GM18507 (cell line): Measurements from ENCODE around the gene ANKRD12.

Source experiments
- DNase-seq: peaks from one replicate; pipeline ENCODE4 v3.0.0; 2011; ENCODE audit warnings: low read depth; ENCODE audit not compliant: insufficient read length; ENCODE audit errors: extremely low spot score
- FAIRE-seq: peaks from 2 replicates; lab custom pipeline; 2011; peaks lifted over from hg19 to GRCh38; lab: Jason Lieb, UNC

The ANKRD12 gene

DNA sequence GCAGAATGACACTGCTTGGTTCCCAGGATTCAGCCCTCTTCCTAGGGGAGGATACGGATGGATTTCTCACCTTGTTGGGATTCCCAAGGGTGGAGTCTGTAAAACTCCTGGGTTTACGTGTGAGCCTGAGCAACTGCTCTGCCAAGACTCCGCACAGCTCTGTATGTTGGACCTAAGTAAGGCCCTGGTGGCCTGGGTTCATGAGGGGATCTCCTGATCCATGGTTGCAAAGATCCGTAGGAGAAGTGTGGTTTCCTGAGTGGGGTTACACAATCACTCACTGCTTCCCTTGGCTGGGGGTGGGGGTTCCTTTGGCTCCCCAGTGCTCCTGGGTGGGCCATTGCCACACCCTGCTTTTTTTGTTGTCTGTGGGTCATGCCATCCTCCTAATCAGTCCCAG is 37.7 kb downstream of the ANKRD12 start:
- FAIRE-seq (no peak), DNase-seq (no peak)

DNA sequence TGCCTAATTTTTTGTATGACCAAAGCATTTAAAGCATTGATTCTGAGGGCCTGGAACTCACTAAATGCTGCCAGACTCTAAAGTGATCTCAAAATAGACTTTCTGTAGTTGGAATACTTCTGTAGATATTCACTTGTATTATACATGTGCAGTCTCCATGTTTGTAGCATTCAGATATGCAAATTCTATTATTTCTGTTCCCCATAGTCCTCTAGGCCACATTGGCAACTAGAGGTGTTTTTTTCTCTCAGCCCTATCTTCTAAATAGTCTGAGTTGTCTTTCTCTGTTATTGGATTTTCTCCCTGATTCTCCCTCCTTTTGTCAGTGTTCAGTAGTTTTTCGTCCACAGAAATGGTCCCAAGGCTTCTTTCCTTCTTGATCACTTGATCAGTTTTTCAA is 38.5 kb downstream of the ANKRD12 start:
- no peak for DNase-seq
- no peak for FAIRE-seq

DNA sequence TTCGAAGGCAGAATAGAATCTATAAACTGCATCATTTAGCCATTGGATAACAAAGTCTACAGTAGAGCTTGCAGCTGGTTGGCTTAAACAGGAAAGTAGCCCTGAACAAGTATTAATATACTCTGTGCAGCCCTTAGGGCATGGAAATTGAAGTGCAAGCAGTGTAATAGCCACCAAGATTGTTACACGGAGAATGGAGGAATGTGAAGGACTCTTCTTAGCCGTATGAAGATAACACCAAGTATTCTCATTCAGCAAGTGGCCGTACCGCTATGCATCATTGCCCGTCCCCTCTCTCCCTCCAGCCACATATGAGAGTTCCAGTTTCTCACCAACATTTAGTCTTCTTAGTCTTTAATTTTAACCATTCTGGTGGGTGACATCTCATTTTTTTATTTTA is 40.5 kb downstream of the ANKRD12 start:
- DNase-seq (no peak), FAIRE-seq (no peak)

DNA sequence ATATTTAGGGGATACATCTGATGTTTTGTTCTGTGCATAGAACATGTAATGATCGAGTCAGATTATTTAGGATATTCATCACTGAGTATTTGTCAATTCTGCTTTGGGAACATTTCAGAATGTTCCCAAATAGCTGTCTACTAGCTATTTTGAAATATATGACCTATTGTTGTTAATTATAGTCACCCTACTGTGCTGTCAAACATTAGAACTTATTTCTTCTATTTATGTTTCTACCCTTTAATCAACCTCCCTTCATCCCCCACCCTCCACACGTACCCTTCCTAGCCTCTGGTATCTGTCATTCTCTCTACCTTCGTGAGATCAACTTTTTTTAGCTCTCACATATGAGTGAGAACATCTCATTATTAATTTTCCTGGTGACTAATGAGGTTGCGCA is 40.9 kb downstream of the ANKRD12 start:
- DNase-seq: no peak

DNA sequence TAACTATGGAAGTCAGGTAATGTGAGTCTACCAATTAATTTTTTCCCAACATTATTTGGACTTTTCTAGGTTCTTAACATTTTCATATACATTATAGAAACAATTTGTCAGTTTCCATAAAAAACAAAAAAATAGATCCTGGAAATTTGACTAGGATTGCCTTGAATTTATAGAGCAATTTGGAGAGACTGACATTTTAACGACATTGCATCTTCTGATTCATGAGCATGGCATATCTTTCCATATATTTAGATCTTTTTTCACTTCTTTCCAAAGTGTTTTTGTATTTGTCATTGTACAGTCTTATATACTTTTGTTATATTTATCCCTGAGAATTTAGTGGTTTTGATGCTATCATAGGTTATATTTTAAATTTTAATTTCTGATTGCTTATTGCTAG is 42.0 kb downstream of the ANKRD12 start:
- FAIRE-seq: no peak
- no peak for DNase-seq

More for the DNA sequence above, 40.9 kb downstream of the ANKRD12 start:
- FAIRE-seq: peak; percentile 51

DNA sequence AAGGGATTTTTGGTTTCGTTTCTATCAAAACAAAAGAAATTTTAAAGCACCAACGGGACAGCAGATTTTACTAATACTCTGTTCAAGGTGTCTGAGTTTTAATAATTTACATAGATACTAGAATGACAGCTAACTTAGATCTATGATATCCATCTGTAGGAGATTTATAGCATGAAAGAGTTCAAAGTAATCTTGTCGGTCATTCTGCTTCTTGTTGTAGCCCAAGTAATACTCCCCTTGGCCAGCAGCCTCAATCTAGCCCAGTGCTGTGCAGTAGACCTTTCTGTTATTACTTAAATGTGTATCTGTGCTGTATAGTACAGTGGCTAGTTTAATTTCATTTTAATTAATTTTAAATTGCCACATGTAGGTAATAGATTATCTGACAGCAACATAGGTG is 44.7 kb downstream of the ANKRD12 start:
- peak; percentile 38 for FAIRE-seq
- no peak for DNase-seq

DNA sequence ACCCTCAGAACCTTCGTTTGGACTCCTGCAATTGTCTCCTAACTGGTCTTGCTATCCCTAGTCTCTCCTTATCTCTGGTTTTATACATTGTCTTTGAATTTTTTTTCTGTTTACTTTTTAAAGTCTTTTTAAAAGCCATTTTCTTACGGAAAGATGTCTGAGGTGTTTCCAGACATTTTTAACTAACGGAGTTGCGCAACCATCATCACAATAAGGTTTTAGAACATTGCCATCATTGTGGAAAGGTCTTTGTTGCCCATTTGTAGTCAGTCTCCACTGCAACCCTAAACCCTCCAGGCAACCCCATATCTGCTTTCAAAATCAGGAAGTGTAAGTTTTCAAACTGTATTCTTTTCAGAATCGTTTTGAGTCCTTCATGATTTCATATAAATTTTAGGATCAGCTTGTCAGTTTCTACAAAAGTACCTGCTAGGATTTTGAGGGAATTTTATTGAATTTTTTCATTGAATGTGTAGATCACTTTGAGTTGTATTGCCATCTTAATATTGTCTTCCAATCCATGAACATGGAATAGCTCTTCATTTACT is 46.3 kb downstream of the ANKRD12 start:
- FAIRE-seq (no peak), DNase-seq (no peak)

DNA sequence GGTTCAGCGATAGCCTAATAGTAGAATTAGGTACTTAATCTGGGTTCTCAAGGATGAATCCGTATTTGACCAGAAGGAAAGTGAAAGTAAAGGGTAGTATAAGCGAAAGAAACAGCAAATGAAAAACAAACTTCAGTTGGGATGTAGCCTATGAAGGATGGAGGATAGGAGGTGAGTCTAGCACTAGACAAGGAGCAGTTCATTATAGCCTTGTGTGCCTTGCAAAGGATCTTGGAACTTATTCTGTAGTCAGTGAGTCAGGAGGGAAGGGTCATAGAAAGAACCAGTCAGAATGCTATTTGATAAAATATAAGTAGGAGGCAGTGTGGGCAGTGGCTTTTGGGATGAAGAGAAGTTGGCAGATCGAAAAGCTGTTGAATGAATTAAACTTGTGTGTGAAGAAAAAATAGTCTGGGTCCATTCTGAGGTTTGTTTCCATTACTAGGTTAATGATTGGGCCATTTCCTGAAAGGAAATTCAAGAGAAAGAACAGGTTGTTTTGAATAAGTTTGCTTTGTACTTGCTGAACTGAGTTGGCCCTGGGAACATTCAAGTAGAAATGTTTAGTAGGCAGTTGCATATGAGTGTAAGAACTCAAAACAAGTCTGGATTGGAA is 48.5 kb downstream of the ANKRD12 start:
- FAIRE-seq (peak; percentile 67), DNase-seq (no peak)

DNA sequence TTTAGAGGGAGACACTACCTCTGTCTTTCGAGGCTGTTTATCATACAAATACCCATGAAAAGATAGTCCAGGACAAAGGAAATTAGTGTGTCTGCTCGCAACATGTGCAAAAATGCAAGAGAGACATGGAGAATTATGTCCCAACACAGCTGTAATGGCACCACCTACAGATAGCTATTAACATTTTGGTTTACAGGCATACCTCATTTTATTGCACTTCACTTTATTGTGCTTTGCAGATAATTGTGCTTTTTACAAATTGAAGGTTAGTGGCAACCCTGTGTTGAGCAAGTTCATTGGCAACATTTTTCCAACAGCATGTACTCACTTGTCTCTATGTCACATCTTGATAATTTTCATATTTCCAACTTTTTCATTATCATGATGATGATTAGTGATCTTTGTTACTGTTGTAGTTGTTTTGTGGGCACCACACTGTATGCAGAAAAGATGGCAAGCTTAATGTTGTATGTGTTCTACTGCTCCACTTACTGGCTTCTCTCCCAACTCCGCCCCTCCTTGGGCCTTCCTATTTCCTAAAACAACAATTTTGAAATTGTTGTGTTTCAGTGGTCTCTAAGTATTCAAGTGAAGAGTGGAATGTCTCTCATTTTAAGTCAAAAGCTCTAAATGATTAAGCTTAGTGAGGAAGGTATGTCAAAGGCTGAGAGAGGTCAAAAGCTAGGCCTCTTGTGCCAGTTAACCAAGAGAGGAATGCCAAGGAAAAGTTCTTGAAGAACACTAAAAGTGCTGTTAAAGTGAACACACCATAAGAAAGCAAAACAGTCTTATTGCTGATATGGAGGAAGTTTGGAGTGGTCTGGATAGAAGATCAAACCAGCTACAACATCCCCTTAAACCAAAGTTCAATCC is 52.0 kb downstream of the ANKRD12 start:
- no peak for DNase-seq
- FAIRE-seq: peak; percentile 36

DNA sequence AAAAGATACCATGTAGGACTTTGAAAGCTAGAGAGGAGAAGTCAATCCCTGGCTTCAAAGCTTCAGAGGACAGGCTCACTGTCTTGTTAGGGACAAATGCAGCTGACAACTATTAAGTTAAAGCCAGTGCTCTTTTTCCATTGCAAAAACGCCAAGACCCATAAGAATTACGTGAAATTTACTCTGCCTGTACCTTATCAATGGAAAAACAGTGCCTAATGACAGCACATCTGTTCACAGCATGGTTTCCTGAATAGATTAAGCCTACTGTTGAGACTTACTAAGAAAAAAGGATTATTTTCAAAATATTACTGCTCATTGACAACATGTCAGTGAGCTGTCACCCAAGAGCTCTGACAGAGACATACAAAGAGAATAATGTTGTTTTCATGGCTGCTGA is 52.9 kb downstream of the ANKRD12 start:
- FAIRE-seq (no peak), DNase-seq (no peak)

DNA sequence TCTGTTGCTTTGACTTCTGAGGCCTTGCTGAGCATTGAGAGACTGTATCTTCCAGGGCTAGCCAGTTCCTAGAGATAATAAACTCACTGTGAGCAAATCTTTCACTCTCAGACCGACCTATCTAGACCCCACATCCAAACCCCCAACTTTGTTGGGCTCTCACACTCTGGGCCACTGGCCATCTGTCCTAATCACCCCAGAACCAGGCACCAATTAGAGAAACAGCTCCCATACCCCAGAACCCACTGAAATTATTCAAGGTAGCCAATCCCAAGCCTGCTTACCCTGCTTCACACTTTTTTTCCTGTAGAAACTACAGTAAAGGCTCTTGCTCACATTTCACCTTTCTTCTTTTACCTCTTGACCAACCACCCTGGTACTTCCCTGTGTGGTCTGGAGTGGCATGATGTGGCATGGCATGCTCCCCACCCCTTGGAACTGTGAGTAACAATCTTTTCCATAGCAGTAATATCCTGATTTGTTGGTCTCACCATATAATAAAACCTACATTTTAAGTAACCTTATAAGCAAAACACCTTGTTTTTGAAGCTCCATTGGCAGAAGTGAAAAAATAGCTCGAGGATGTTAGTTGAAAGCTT is 55.2 kb downstream of the ANKRD12 start:
- FAIRE-seq (no peak), DNase-seq (no peak)

DNA sequence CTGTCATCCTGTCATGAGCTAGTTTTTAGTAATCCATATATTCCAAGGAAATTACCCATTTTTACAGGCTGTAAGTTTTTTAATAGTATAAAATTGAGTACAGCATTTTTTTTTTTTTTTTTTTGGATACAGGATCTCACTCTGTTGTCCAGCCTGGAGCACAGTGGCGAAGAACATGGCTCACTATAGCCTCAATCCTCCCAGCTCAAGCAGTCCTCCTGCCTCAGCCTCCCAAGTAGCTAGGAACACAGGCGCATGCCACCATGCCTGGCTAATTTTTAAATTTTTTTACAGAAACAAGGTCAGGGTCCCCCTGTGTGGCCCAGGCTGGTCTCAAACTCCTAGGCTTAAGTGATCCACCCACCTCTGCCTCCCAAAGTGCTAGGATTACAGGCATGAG is 56.5 kb downstream of the ANKRD12 start:
- FAIRE-seq (no peak), DNase-seq (no peak)

DNA sequence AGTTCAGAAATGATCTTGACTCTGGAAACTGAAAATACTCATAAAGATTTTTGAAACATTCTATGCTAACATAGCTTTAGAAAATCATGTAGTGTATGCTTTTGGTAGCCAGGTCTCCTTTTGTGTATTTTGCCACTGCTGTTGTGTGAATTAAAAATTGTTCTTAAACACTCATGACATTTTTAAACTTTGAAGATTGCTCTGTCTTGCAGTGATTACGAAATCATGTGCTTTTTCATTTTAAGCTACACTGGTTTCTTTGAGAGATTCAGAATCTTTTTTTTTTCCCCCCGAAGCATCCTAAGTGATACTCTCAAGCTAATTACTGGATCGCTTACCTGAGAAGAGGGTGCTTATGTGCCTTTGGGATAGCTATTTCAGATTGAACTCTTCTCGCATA is 60.0 kb downstream of the ANKRD12 start:
- no peak for FAIRE-seq
- no peak for DNase-seq

DNA sequence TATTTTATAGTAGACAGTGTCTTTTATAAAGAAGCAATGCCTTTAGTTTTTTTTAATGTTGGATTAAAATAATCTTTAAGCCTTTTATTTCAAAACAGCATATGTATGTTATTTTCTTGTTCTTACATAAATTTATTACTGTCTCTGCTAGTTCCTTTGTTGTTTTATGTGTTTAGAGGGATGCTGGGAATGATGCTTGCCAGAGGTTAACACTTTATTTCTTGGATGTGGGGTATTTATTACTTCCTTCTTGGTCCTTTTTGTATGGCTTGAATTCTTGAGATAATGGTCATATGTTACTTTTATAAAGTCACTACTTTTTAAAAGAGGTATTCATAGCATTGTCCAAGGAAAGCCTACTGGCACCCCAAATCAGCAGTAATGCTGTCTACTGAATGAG is 63.1 kb downstream of the ANKRD12 start:
- FAIRE-seq: peak; percentile 41

DNA sequence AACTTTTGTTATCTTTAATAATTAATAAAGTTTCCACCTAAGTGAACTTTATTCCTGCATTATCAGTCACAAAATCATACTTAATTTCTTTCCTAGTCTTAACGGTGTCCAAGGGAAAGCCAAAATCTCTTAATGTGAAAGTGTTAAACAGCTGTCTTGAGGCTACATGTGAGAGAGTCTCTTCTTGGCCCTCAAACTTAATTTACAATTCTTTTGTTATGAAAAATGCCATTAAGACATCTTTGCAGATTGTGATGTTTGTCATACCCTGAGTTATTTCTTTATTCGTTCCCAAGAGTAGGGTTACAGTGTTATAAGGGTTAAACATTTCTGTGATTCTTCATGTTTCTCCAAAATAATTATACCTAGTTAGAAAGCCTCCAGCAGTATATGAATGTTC is 64.6 kb downstream of the ANKRD12 start:
- FAIRE-seq (no peak), DNase-seq (no peak)

More for the DNA sequence above, 63.1 kb downstream of the ANKRD12 start:
- no peak for DNase-seq

DNA sequence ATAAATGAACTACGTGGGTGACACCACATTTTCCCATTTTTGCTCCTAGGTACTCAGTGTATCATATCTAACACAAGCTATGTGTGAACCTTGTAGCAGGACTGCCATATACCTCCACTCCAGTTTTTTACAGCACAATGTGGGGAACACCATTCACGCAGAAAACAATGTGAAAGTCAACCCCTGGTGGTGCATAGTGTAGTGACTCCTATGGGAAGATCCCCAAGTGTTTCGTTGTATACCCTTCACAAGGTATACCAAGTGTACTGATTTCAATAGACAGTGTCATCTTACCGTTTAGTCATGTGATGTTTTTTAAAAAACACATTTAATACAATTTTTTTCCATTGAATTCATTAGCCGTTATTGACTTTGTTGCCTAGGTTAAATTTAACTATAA is 68.1 kb downstream of the ANKRD12 start:
- no peak for DNase-seq
- no peak for FAIRE-seq

DNA sequence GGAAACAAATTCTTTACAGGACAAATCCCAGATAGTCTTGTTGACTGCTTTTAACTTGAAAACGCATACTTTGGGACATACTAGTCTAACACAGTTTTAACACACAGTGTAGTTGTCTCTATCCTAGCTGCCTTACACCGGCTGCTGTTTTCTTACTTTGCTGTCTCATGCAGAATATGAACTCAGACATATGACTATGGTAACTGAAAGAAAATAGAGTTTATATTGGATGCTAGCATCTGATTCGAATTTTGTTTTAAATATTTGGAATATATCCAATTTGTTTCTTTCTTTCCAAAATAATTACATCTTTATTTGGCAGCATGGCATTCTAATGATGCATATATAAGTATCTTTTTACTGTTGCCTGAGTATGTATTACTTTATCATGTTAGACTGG is 69.8 kb downstream of the ANKRD12 start:
- no peak for DNase-seq
- FAIRE-seq: no peak

DNA sequence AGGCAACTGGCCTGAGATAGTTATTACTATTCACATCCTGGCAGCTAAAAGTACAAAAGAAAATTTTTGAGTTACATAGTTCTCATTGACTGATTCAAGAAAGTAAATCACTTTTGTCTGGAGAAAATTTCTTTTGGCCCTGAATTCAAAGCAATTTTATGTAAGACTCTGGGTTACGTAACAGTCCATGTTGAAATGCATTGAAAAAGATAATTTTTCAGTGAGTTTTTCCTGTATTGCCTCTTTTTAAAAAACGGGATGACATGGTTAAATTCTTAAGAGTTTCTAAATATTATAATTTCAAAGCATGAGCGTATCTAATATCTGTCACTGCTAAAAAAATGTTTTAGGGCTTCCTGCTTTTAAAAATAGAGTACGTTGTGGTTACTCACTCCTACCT is 72.7 kb downstream of the ANKRD12 start:
- DNase-seq: no peak
- FAIRE-seq: no peak

DNA sequence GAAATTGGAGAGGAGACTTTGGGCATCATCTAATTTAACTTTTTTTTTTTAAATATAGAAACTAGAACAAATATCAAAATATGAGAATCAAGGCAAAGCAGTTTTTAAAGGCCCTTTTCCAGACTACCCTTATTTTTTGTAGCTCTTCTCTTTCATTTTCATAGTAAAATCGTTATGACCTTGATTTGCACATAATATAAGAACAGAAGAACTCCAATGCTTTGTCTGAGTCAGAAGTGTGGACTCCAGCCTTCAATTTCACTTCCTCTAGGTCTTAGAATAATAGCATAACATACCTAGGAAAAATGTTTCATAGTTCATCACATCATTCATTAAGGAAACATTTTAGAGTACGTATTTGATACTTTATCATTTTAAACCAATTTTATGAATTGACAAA is 74.4 kb downstream of the ANKRD12 start:
- DNase-seq: no peak
- FAIRE-seq: peak; percentile 69

DNA sequence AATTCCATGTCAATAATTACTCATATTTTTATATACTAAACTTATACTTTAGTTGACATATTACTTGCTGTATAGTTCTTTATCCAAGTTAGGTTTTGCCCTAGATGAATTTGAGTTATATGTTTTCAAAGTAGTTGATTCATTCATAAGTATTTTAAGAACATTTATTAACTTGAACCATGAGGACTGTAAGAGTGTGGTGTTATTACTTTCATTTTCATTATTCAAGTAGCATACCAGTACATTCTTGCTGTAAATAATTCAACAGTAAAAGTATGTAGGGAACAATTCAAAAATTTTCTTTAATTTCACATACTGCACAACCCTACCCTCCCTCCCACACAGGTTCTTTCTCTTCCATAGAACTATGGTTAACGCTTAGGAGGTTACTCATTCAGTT is 75.4 kb downstream of the ANKRD12 start:
- FAIRE-seq (peak; percentile 63), DNase-seq (no peak)
